ENCODE results near the gene OTOGL.
"Not testable (repeated sequence)": the region's sequence is repeated elsewhere in the genome, so short reads cannot be mapped to it uniquely, and the experiment has no call there.

The OTOGL gene

DNA sequence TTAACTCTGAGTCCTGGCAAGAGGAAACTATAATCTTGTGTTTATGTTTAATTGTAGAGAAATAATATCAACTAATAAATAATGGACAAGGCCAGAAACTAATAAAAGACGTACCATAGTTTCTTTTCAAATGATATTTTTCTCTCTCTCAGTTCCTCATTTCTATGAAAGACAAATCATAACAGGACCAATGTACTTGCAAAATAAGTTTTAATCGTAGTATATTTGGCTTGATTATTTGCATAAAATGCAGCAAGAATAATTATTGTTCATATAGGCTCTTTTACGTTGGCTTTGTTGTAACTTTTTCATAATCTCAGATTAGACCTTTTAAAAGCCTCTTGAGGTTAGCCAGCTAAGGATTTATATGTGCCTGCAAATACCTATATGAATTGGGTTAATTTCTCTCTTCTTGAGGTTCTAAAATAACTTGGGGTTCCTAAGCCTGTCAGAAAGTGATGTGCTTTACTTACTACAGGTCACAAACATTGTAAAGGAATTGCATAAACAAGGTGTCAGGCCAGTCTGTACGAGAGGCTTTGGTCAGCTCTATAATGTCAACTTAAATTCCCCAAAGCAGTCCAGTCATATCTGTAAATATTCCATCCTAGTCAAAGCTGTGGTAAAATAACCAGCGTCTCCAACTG lies 191.9 kb downstream of the OTOGL start:
- no peak for DNase-seq

DNA sequence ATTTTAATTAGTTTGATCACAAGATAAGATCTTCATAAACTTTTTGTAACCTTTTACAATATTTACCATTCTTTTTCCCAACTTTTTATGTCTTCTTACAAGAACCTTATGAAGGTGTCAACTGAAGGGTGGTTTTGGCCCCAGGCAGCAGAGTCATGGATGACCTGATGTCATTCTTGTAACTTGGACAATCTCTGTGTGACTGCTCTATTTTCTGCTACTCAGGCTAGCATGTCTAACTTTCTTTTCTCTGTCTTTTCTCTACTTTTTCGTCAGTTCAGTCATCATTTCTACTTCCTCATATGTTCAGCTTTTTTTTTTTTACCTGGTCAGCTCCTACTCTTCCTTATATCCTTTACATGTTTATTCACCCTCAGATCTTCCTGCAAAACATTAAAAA lies 194.0 kb downstream of the OTOGL start:
- DNase-seq, result no peak

DNA sequence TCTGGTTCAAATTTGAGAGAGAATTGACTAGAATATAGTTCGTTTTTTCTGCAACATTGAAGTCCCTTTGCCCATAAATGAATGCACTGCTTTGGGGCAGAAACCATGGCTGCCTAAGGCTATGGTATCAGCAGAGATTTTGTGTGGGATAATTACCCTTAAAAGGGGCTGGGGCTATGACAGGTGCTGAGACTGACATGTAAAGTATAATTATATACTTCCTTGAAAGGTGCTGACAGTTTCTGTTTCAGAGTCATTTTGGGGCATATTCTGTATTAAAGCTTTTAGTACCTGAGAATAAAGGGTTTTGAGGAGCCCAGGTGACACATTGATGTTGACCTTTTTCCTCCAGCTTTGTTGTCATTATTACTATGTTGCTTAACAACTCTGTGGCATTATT lies 194.4 kb downstream of the OTOGL start:
- no peak for DNase-seq

DNA sequence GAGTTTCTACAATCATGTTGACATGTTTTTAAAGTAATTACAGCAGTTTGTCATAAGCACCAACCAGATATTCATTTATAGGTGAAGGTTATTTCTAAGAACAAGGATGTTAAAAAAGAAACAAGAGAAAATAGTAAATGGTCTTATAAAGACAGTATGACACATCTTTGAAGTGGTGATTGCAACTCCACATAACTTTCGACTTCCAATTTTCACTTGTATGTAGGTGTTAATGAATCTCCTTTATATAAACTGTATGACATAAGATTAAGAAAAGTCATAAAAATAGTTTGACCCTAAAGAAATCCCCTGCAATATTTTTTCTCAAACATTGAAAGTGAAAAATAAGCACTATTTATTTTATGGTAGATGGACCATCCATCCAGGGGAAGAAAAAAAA lies 199.9 kb downstream of the OTOGL start:
- no peak for DNase-seq

DNA sequence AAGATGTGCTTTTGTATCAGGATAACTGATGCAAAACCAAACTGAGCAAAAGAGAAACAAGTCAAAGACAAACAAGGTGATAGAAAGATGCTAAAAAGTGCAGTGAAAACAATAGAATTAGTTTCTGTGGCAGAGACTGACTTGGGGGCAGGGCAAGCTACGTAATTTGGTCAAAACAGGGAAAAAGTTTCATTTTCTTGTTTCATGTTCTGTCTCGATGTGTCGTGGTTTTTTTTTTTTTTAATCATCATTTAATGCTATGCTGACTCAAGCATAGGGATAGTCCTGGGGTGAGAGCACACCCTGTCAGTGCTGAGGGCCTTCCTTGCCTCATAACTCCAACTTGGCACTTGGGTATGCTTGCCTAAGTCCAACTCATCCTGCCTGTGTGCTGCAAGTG lies 200.6 kb downstream of the OTOGL start:
- DNase-seq, result no peak

DNA sequence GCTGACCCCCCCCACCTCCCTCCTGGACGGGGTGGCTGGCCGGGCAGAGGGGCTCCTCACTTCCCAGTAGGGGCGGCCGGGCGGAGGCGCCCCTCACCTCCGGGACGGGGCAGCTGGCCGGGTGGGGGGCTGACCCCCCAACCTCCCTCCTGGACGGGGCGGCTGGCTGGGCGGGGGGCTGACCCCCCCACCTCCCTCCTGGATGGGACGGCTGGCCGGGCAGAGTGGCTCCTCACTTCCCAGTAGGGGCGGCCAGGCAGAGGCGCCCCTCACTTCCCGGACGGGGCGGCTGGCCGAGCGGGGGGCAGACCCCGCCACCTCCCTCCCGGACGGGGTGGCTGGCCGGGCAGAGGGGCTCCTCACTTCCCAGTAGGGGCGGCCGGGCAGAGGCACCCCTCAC lies 208.1 kb downstream of the OTOGL start:
- DNase-seq, result not testable (repeated sequence)

DNA sequence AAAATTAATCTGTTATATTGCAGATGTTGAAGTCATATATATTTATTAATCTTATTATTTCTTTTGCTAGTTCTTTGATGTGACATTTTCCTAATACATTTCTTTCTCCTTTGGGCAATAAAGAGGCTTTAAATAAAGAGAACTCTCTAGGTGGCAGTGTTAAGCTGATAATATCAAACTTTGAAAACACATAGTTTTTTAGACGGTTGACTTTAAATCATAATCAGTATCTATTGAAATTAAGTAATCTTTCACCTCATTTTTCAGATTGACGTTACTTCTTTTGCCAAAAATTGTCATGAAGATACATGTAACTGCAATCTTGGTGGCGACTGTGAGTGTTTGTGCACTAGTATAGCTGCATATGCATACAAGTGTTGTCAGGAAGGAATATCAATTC lies 213.9 kb downstream of the OTOGL start:
- no peak for DNase-seq

DNA sequence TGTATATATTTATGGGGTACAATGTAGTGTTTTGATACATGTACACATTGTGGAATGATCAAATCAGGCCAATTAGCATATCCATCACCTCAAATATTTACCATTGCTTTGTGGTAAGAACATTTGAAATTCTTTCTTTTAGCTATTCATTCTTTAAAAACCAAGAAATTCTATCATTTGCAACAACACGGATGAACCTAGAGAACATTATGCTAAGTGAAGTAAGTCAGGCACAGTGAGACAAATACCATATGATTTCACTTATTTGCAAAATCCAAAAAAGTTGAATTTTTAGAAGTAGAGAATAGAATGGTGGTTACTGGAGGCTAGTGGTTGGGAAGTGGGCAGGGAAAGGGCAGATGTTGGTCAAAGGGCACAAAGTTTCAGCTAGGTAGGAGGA lies 215.4 kb downstream of the OTOGL start:
- no peak for DNase-seq

DNA sequence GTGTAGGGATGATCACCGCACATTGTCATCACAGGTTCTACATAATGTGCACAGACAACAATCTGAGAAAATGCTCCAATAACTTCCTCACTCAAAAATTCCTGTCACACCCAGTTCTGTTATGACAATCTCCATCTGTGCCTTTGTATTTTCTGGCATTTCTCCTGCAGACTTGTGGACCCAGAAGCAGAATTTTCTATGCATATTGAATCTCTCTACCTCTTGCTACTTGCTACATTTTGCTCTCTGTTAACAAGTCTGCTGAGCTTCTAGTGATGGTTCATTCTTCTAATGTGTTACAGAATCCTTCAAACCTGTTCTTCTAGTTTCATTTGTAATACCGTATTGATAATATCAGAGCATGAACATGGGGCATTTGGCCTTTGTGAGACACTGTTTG lies 216.9 kb downstream of the OTOGL start:
- DNase-seq, result no peak

DNA sequence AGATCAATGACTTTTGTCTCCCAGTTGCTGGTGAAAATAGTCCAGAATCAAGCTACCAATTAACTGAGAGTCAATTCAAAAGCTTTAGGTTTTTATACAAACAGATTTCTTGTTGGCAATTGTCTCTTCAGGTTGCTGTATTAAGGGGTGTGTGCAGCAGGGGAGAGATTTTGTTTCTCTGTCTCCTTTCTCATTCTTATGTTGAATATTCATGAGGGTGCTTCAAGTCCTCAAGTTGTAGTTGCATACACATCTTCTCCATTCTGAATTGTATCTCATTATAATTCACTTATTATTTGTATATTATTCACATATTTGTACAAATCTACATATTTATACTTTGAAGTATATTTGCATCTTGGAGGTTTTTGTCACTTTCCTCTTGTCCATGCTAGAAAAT lies 218.0 kb downstream of the OTOGL start:
- no peak for DNase-seq

DNA sequence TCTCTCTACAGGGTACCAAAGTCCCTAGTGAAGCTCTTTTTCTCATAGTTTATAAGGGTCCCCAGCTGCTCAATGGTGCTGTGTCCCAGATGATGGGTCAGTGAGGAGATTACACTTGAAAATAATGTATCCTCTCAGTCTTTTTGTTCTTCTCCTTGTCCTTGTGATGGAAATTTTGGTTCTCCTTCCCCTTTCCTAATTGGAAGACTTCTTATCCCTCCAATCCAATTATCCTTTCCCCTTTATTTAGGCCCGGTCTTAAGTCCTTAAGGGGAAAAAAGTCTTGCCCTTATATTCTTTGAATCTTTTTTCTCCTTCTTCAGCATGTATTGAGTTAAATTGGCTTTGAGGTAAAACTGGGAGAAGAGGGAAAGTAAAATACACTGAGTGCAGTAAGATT lies 218.6 kb downstream of the OTOGL start:
- DNase-seq, result no peak

DNA sequence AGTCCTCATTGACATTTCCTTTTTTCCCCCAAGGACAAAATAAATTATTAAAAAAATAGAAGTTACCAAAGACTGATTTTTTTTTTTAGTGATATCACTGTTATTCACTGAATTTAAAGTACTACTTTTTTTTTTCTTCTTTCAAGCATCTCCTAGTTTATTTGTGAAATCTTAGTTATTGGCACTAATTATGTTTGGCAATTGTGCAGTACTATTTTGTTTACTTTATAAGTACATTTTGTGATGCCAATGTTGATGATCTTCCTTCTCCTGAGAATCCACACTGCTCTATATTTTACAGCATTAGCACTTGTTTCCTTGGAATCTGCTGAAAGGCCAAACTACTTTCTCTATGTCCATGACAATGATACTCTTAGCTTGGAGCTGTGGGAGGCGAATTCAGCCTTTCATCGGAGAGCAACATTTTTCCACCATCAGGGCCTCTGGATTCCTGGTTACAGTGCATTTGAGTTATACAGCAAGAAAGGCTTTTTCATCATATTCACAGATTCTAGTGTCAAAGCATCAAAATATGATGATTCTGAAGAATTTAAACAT lies 220.9 kb downstream of the OTOGL start:
- no peak for DNase-seq

DNA sequence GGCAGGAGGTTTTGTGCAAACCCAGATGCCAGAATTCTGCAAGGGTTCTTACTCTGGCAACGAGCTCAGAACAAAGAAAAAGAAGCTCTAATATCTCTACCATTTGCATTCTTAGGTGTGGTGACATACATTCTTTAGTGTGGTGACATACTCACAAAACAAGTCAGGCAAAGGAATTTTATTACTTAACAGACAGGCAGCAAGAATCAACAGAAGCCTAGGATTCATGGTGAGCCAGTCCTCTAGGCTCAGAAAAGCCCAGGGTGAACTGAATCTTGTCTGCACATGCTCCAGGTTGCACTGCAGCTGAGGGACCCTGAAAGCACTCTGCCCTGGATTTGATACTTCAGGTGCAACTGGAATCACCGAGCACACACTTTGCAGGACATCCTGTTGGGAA lies 222.3 kb downstream of the OTOGL start:
- no peak for DNase-seq

DNA sequence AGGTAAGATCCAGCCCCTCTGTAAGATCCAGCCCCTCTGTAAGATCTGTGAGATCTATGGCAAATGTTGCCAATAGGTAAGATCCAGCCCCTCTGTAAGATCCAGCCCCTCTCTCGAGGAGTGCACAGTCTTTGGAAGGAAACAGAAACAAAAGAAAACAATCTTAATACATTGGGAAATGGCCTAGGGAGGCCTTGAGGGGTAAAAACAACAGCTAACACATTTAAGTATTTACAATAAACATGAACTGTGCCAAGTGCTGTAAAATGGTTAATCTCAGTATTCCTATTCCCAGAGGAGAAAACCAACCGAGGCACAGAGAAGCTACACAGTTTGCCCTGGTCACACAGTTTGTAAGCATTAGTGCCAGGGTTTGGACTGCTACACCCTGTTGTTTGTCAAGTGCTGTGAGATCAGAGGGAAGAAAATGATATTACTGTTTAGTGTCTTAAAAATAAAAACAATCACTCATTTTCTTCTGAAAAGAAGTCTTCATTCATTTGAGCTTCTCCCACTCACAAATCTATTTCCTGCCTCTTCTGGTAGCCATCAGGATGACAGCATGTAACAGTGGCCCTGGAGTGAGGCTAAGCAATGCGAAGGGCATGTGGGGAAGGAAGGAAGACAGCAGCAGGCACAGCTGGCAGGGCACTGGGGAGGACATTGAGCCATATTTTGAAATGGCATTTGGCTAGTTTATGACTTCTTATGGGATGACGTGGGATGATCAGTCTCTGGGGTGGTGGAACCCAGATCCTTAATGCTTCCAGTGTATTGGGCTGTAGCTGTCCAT lies 226.0 kb downstream of the OTOGL start:
- no peak for DNase-seq

DNA sequence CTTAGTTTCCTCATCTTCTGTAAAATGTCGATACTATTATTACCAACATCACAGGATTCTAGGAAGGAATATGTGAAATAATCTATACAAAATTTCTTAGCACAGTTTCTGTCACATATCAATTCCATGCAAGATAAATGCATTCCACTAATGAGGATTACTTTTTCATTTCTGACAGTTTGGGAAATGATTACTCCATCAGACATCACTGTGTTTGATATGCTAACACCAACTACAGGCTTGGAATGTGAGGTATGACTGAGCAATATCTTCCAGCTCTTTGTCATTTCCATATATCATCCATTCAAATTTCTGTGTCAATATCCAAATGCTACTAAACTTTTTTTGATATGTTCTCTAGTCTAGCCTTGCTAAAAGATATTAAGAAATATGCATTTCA lies 233.5 kb downstream of the OTOGL start:
- DNase-seq, result no peak

DNA sequence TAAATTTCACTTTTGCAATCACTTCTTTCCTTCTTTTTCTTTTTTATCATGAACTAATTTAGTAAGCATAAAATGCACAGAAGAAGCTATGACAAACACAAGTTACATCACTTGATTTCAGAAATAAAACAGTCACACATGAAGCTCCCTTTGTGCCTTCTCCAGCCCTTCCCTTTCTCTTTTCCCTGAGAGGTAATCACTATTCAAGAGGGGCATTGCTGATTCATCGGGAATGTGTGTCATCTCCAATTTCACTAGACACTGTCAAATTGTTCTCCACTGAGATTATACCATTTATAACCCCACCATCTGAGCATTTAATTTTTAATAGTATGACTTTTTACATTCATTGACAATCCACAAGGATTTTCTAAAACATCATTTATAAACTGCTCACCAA lies 253.1 kb downstream of the OTOGL start:
- no peak for DNase-seq

DNA sequence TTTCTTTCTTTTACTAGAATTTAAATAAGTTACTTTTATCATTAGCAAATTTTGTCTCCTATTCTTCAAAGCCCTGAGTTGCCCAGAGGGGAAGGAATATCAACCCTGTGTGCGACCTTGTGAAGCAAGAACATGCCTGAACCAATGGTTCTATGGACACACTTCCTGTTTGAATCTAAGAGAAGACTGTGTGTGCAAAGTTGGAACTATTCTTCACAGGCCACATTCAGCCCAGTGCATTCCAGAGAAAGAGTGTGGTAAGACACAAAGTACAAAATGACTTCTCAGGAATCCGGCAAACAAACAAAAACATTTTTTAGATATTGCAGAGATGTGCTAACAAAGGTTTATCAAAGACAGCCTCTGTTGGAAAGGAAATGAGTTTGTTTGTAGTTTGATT lies 253.9 kb downstream of the OTOGL start:
- no peak for DNase-seq

DNA sequence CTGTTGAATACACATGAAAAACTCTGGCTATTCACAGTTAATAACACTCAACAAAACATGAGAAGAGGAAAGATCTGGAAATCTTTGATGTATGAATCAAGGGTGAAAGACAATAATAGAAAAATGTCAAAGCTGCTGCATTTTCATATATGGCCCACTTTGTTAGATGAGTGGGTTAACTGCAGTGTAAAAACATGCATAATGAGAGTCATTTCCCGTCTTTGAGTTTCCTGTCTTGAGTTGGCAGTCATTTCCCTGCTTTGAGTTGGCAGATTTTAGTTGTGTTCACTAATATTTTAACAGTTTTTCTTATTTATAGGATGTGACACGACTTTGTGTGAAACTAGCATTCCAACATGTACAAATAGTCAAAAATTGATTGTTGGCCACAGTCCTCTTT lies 256.8 kb downstream of the OTOGL start:
- DNase-seq, result no peak

DNA sequence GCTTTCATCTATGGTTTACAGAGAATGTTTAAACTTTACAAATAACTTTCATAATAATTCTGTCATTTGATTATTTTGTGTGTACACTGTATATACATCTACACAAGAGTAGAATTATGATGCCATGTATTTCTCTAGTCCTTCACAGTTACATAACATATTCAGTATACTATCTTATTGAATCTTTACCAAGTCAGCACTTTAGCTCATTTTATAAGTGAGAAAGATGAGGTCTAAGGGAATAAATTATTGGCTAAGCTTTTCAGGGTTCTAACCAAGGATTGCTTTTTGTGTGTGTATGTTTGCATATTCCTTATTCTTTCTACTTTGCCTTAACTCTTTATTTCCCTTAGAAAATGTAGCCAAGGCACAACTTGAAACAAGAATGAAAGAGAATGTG lies 260.4 kb downstream of the OTOGL start:
- DNase-seq, result no peak

DNA sequence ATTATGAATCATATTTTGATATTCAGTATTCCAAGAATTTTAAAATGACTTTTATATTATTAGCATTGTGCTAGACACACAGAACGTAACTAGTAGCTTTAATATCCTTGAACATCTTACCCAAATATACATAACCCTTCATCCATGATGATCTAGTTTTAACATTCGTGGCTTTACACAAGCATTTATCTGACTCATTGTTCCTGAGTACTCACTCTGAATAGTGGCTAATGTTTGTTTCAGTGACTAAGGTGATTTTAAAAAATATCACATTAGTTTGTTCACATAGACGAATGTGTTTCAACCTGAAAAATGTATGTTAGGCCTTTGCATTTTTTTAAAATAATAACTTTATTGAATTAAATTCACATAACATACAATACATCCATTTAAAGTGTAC lies 264.7 kb downstream of the OTOGL start:
- DNase-seq, result no peak

DNA sequence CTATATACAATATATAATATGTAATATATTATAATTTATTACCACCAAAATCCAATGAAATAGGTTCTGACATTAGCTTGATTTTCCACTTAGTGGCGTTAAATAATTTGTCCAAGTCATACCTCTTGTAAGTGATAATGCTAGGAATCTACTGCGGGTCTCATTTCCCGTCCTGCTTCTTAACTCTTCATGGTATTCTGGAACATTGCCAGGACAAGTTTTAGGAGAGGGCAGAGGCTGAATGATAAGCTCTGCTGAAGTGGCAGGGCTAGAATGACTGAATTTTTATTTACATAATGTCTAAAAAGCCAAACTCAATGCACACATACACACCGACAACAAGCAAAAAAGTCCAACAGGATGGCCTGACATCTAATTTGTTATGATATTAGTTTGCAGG lies 274.3 kb downstream of the OTOGL start:
- no peak for DNase-seq

DNA sequence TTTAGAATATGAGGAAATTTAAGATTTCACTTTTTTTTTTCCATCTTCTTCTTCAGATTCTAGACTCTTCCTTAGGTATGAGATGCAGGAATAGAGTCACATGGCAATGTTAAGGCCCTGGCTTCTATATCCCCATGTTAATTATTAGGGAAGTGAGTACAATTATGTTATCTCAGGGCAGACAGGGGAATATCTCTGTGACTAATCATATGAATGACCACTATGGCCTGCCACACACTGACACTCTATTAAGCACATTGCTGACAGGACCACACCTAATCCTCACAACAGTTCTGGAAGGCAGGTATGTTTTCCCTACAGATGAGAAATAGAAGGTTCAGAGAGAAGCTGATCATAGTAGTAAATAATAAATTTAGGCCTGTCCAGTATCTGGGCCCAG lies 275.3 kb downstream of the OTOGL start:
- DNase-seq, result no peak

DNA sequence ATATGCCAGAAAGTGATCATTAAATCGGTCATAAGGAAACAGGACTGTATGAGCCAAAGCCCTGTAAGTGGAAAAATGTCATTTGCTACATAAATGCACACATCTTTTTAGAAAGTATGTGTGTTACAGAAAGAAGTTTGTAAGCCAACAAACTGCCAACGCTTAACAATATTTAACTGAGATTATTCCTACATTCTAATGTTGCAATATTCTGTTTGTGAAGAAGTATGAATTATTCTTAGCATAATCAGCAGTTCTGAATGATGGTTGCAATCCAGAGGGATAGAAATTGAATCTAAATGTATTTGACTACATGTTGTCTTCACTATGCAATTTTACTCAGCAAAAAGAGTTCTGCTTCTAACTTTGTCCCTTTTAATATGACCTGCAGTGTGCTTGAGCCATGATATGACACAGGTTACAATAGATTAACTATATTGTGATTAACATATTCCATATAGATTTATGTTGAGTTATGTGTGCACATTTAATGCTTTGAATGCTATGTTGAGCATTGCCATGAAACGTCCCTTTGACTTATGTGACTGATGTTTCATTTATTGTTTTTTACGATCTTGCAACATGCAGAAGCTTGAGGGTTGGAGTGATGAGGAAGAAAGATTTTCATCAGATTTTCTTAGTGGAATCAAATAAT lies 277.9 kb downstream of the OTOGL start:
- no peak for DNase-seq

DNA sequence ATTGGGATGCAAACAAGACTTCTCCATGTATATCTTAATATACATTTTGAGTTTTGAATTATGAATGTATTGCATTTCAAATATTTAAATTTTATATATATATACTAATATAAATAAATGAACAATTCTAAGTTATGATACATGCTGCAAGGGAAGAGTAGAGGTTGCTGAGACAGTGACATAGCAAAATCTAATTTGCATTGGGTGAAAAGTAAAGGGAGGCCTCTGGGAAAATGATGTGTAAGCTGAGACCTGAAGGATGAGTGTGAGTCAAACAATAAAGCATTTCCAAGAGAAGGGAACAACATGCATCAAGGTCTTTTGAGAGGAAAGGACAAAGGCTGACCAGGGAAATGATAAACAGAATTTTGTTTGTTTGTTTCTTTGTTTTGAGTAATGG lies 281.8 kb downstream of the OTOGL start:
- no peak for DNase-seq

Data from SIG-M5 (cell line).